ENCODE data around the gene VPS11.
A peak's percentile ranks its signal among the peaks of the same experiment; 100 is the strongest.

GRCh38 chr11:119056421-119056999 is 11.1 kb upstream of the VPS11 start:
- peak in 1 of 6 experiments; percentile 9 for TF ChIP-seq CTCF (IDR thresholded peaks at IDR 0.05)
- no peak for TF ChIP-seq POLR2A (IDR thresholded peaks at IDR 0.05)
